GM12878 (cell line): ENCODE measurements around the gene REV1.

Experiments
- HDAC2 ChIP-seq: fragments of 200-600 bp; sonication (generic); IDR thresholded peaks from 2 replicates; pipeline ENCODE4 v1.6.1; 2017
- RCOR1 ChIP-seq: conservative IDR thresholded peaks from 2 replicates; pipeline ENCODE4 v1.6.1; 2012; ENCODE audit warnings: low read depth, low read length, improper control_type of control experiment
- RFX5 ChIP-seq: IDR thresholded peaks from 2 replicates; pipeline ENCODE4 v1.6.1; 2011; ENCODE audit warnings: low read depth, low read length, improper control_type of control experiment
- TF ChIP-seq, protein P1 (sequence below): IDR thresholded peaks from 2 replicates; pipeline ENCODE4 v1.6.1; 2011; ENCODE audit warnings: low read depth, low read length, improper control_type of control experiment, borderline replicate concordance
- TF ChIP-seq, protein P2 (sequence below), 3 experiments: IDR thresholded peaks in 2 of 3; conservative IDR thresholded peaks in 1 of 3; 2 replicates each; pipeline ENCODE4 v1.5.1; 2011; ENCODE audit warnings: low read depth in 3 of 3, low read length in 3 of 3, mild to moderate bottlenecking in 3 of 3, control low read depth in 2 of 3, moderate library complexity in 2 of 3, inconsistent platforms in 1 of 3, mixed read lengths in 1 of 3; ENCODE audit not compliant: control insufficient read depth in 2 of 3, insufficient read depth in 1 of 3; ENCODE audit errors: extremely low read depth in 1 of 3
- TF ChIP-seq, protein P3 (sequence below): IDR thresholded peaks from 2 replicates; pipeline ENCODE4 v1.6.1; 2012; ENCODE audit warnings: mild to moderate bottlenecking, low read depth, low read length

DNA sequence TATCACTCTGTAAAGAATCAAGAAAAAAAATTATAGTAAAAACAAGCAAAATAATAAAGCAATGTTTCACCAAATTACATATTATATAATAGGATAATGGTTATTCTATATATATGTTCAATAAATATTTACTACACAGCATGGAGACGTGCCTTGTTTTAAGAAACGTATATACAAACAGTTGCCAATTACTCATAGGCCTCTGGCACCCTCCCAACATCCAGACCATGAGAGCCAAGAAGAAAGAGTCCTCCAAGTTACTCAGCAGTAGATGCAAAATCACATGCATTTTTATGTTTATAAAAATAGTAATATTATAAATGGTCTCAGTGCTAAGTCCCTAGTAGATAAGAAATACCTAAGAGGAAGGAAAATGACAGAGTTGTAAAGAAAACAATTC is 64.8 kb downstream of the REV1 start:
- TF ChIP-seq RCOR1 (no peak), HDAC2 (no peak), RFX5 (no peak)
- TF ChIP-seq, protein P1, sequence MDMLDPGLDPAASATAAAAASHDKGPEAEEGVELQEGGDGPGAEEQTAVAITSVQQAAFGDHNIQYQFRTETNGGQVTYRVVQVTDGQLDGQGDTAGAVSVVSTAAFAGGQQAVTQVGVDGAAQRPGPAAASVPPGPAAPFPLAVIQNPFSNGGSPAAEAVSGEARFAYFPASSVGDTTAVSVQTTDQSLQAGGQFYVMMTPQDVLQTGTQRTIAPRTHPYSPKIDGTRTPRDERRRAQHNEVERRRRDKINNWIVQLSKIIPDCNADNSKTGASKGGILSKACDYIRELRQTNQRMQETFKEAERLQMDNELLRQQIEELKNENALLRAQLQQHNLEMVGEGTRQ = no peak
- TF ChIP-seq, protein P2, sequence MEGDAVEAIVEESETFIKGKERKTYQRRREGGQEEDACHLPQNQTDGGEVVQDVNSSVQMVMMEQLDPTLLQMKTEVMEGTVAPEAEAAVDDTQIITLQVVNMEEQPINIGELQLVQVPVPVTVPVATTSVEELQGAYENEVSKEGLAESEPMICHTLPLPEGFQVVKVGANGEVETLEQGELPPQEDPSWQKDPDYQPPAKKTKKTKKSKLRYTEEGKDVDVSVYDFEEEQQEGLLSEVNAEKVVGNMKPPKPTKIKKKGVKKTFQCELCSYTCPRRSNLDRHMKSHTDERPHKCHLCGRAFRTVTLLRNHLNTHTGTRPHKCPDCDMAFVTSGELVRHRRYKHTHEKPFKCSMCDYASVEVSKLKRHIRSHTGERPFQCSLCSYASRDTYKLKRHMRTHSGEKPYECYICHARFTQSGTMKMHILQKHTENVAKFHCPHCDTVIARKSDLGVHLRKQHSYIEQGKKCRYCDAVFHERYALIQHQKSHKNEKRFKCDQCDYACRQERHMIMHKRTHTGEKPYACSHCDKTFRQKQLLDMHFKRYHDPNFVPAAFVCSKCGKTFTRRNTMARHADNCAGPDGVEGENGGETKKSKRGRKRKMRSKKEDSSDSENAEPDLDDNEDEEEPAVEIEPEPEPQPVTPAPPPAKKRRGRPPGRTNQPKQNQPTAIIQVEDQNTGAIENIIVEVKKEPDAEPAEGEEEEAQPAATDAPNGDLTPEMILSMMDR (IDR thresholded peaks at IDR 0.05 in 2 of 3, conservative IDR thresholded peaks at IDR 0.05 in 1 of 3; ENCODE audit: control insufficient read depth in 2 of 3, extremely low read depth in 1 of 3, insufficient read depth in 1 of 3, low read depth in 3 of 3, low read length in 3 of 3) = no peak
- TF ChIP-seq, protein P3, sequence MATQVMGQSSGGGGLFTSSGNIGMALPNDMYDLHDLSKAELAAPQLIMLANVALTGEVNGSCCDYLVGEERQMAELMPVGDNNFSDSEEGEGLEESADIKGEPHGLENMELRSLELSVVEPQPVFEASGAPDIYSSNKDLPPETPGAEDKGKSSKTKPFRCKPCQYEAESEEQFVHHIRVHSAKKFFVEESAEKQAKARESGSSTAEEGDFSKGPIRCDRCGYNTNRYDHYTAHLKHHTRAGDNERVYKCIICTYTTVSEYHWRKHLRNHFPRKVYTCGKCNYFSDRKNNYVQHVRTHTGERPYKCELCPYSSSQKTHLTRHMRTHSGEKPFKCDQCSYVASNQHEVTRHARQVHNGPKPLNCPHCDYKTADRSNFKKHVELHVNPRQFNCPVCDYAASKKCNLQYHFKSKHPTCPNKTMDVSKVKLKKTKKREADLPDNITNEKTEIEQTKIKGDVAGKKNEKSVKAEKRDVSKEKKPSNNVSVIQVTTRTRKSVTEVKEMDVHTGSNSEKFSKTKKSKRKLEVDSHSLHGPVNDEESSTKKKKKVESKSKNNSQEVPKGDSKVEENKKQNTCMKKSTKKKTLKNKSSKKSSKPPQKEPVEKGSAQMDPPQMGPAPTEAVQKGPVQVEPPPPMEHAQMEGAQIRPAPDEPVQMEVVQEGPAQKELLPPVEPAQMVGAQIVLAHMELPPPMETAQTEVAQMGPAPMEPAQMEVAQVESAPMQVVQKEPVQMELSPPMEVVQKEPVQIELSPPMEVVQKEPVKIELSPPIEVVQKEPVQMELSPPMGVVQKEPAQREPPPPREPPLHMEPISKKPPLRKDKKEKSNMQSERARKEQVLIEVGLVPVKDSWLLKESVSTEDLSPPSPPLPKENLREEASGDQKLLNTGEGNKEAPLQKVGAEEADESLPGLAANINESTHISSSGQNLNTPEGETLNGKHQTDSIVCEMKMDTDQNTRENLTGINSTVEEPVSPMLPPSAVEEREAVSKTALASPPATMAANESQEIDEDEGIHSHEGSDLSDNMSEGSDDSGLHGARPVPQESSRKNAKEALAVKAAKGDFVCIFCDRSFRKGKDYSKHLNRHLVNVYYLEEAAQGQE = no peak
